CD4-positive, alpha-beta T cell treated with Interleukin-21 for 1 hour (primary cell): Measurements from ENCODE around the gene GUCA2A.

Experiments
- DNase-seq: peaks from one replicate; pipeline ENCODE4 v3.0.0-alpha.2; 2020

Gene GUCA2A

GRCh38 chr1:42176902-42177519 lies 12.5 kb upstream of the GUCA2A start:
- peak; percentile 46 for DNase-seq

- no peak for DNase-seq
Observed at GRCh38 chr1:42175314-42176054, 10.9 kb upstream of the GUCA2A start.

GRCh38 chr1:42173961-42174735 lies 9.6 kb upstream of the GUCA2A start:
- no peak for DNase-seq

- peak; percentile 62 for DNase-seq
Observed at GRCh38 chr1:42173155-42173933, 8.8 kb upstream of the GUCA2A start.

- DNase-seq, result no peak
Observed at GRCh38 chr1:42172381-42173133, 8.0 kb upstream of the GUCA2A start.

GRCh38 chr1:42171679-42172266 lies 7.2 kb upstream of the GUCA2A start:
- no peak for DNase-seq

- DNase-seq, result no peak
Observed at GRCh38 chr1:42170779-42171621, 6.5 kb upstream of the GUCA2A start.

- DNase-seq, result no peak
Observed at GRCh38 chr1:42168763-42169162, 4.2 kb upstream of the GUCA2A start.

GRCh38 chr1:42168391-42168670 lies 3.8 kb upstream of the GUCA2A start:
- no peak for DNase-seq

GRCh38 chr1:42167611-42168390 lies 3.3 kb upstream of the GUCA2A start:
- no peak for DNase-seq

- no peak for DNase-seq
Observed at GRCh38 chr1:42165511-42166210, 1.1 kb upstream of the GUCA2A start.

- no peak for DNase-seq
Observed at GRCh38 chr1:42163536-42164503, 725 bp downstream of the GUCA2A start.

GRCh38 chr1:42163114-42163513 lies 1.4 kb downstream of the GUCA2A start:
- no peak for DNase-seq

GRCh38 chr1:42162181-42162580 lies 2.4 kb downstream of the GUCA2A start:
- no peak for DNase-seq

GRCh38 chr1:42158189-42158588 lies 6.4 kb downstream of the GUCA2A start:
- DNase-seq, result no peak

- peak; percentile 8 for DNase-seq
Observed at GRCh38 chr1:42157667-42158066, 6.9 kb downstream of the GUCA2A start.

GRCh38 chr1:42155362-42155761 lies 9.2 kb downstream of the GUCA2A start:
- DNase-seq, result no peak

GRCh38 chr1:42154685-42155084 lies 9.9 kb downstream of the GUCA2A start:
- DNase-seq, result no peak
